Lower leg skin (tissue), 4 donors: Measurements from ENCODE around the gene CEP55. TPM values are rescaled to one million over a fixed set of nuclear protein-coding genes. Genes with fewer than 3 reads are reported as not detected.

ENCODE experiments used
- DNase-seq, 2 donors: peaks; one replicate each; pipeline ENCODE4 v3.0.0-alpha.2; 2019; ENCODE audit warnings: low spot score in 2 of 2
- H3K4me3 ChIP-seq: fragments of 200-600 bp; sonication (generic); 2 replicates; pipeline ENCODE4 v1.5.1; 2017; ENCODE audit warnings: mild to moderate bottlenecking, low read depth; ENCODE audit not compliant: poor library complexity, severe bottlenecking
- CTCF ChIP-seq, 3 donors: fragments of 450-650 bp; IDR thresholded peaks; one replicate each; pipeline ENCODE4 v1.5.1; 2016; ENCODE audit warnings: antibody characterized with exemption in 3 of 3, mild to moderate bottlenecking in 3 of 3, moderate library complexity in 2 of 3
- POLR2A ChIP-seq, 2 donors: fragments of 450-650 bp; IDR thresholded peaks; one replicate each; pipeline ENCODE4 v1.6.1; 2016 to 2017; ENCODE audit warnings: antibody characterized with exemption in 2 of 2, mild to moderate bottlenecking in 1 of 2, moderate library complexity in 1 of 2
- WGBS, 2 donors: methylation state at CpG; one replicate each; pipeline ENCODE4 v1.1.5; 2018; 5-methylcytosine and 5-hydroxymethylcytosine counted together
- intact Hi-C: fragments of 100-400 bp; cut with DNase I; formaldehyde crosslinking; loops from one replicate; pipeline ENCODE4 v1.15.0; 2023; ENCODE audit warnings: low total_unique reads
- total RNA-seq, 4 donors: library from RNA; depleted of rRNA; stranded (reverse); fragments of >200 nt; gene quantifications; one replicate each; pipeline ENCODE4 v1.1.0, GENCODE V29; 2016

Gene CEP55
- total RNA-seq, 4 donors from 2014 or later: 0.29 to 3.3 (median 1.7) TPM

GRCh38 chr10:93471110-93471651 lies 25.2 kb upstream of the CEP55 start:
- H3K4me3 ChIP-seq: no peak overlapping the region
- TF ChIP-seq POLR2A (IDR thresholded peaks at IDR 0.05) (no peak), CTCF (IDR thresholded peaks at IDR 0.05) (no peak)
- 64 to 65% methylated on average over 5 of the region's 5 CpGs for WGBS, 2 donors
- intact Hi-C loops: loop anchor here (10.0 kb wide), 1 partner anchor 46 kb away; no protein-coding TSS in a partner anchor
- DNase-seq: peak in 1 of 2 donors; percentile 53

GRCh38 chr10:93473161-93473560 lies 23.3 kb upstream of the CEP55 start:
- 84 to 90% methylated on average over 2 of the region's 2 CpGs for WGBS, 2 donors
- TF ChIP-seq CTCF (IDR thresholded peaks at IDR 0.05) (no peak), POLR2A (IDR thresholded peaks at IDR 0.05) (no peak)
- peak in 1 of 2 donors; percentile 61 for DNase-seq
- no peak overlapping the region for H3K4me3 ChIP-seq
- intact Hi-C loops: loop anchor here (10.0 kb wide), 1 partner anchor 48 kb away; no protein-coding TSS in a partner anchor

GRCh38 chr10:93473804-93474472 lies 22.5 kb upstream of the CEP55 start:
- TF ChIP-seq CTCF (IDR thresholded peaks at IDR 0.05): no peak
- TF ChIP-seq POLR2A (IDR thresholded peaks at IDR 0.05): no peak
- DNase-seq: peak in 1 of 2 donors; percentile 81
- intact Hi-C loops: loop anchor here (10.0 kb wide), 1 partner anchor 49 kb away; no protein-coding TSS in a partner anchor
- H3K4me3 ChIP-seq: no peak overlapping the region
- WGBS, 2 donors: 70 to 71% methylated on average over 7 of the region's 7 CpGs

- intact Hi-C loops: loop anchor here (10.0 kb wide), 1 partner anchor 50 kb away; no protein-coding TSS in a partner anchor
- TF ChIP-seq POLR2A (IDR thresholded peaks at IDR 0.05) (no peak), CTCF (IDR thresholded peaks at IDR 0.05) (no peak)
- WGBS, 2 donors: 43 to 69% methylated on average over 2 of the region's 2 CpGs
- no peak for DNase-seq
- no peak overlapping the region for H3K4me3 ChIP-seq
Observed at GRCh38 chr10:93475227-93475626, 21.2 kb upstream of the CEP55 start.

- TF ChIP-seq POLR2A (IDR thresholded peaks at IDR 0.05): no peak
- no peak for TF ChIP-seq CTCF (IDR thresholded peaks at IDR 0.05)
- DNase-seq: no peak
- intact Hi-C loops: loop anchor here (10.0 kb wide), 1 partner anchor 51 kb away; no protein-coding TSS in a partner anchor
- no peak overlapping the region for H3K4me3 ChIP-seq
- 20 to 53% methylated on average over 2 of the region's 2 CpGs for WGBS, 2 donors
Observed at GRCh38 chr10:93475871-93476270, 20.5 kb upstream of the CEP55 start.
